ENCODE data around the gene FAM168A.

- TF ChIP-seq POLR2A (IDR thresholded peaks at IDR 0.05) (no peak), CTCF (IDR thresholded peaks at IDR 0.05) (no peak)
Measured at GRCh38 chr11:73405146-73405510, 192.8 kb downstream of the FAM168A start.
